NOMO-1 (cell line): ENCODE measurements around the gene MICOS13.
"Not testable (repeated sequence)": the region's sequence is repeated elsewhere in the genome, so short reads cannot be mapped to it uniquely, and the experiment has no call there.

Experiments used
- DNase-seq, 2 experiments: peaks; one replicate each; lab custom pipeline; 2025; ENCODE audit not compliant: unreplicated experiment in 2 of 2; lab: John Stamatoyannopoulos, UW

Gene MICOS13

GRCh38 chr19:5680437-5681368 lies at the start of gene MICOS13, which contains the start of gene HSD11B1L:
Gene MICOS13 (minus strand): TSS chr19:5680516. CDS start chr19:5680486, 30 bp downstream.
Gene HSD11B1L (plus strand): TSS chr19:5681027. CDS start chr19:5684833, 3,806 bp downstream.
- peak; percentile 98 to 99 for DNase-seq

DNA sequence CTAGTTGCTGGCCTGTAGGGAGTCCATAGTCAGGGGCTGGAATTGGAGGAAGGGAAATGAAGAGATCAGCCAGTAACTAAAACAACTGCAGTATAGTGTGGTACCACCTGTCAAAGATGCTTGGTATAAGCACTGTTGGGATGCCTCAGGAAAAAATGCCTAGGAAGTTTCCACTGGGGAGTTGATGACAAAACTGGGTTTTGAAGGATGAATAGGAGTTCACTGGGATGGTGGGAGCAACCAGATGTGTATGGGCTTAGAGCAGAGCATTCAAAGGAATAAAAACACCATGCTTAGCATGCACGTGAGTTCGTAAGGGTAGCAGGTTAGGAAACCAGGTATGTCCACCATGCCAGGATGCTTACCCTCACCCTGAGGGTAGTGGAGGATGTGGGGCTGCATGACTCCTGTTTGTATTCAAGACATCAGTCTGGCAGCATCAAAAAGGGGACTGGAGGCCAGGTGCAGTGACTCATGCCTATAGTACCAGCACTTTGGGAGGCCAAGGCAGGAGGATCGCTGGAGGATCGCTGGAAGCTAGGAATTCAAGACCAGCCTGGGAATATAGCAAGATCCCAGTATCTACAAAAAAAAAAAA lies 47.2 kb upstream of the MICOS13 start:
- DNase-seq, result no peak

GRCh38 chr19:5719961-5720790 lies 39.9 kb upstream of the MICOS13 start, which contains the start of the genes CATSPERD and LONP1:
Gene CATSPERD (plus strand): TSS chr19:5720637. CDS start chr19:5720738, 101 bp downstream.
Gene LONP1 (minus strand): TSS chr19:5720146. CDS start chr19:5720132, 14 bp downstream.
- peak; percentile 97 to 98 for DNase-seq

- peak in 1 of 2 experiments; percentile 7 for DNase-seq
Observed at GRCh38 chr19:5719274-5719960, 39.1 kb upstream of the MICOS13 start.

DNA sequence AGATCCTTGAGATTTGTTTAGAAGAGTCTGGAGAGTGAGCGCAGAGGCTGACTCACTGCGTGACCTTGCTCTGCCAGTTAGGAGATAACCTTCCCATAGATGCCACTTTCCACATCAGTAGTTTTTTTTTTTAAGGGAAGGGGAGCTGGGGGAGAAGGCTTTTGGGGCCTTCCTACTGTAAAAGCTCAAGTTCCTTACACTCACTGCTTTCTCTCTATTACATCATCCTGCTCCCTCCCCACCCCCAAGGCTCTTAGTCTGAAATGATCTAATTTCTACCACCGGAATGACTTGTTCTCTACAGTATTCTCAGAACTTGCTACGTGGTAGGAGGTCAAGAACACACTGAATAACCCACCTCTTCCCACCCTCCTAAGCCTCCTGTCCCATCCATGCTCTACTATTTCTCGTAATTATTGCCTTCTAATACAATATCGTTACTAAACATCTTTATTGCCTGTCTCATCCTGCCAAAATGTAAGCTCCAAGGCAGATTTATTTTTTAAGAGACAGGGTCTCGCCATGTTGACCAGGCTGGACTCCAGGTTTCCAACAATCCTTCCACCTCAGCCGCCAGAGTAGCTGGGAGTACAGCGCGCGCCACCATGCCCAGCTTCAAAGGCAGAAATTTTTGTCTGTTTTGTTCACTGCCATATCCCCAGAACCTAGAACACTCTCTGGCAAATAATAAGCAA lies 38.4 kb upstream of the MICOS13 start:
- DNase-seq, result peak; percentile 68 to 85

- no peak for DNase-seq
Observed at GRCh38 chr19:5718037-5718578, 37.8 kb upstream of the MICOS13 start.

DNA sequence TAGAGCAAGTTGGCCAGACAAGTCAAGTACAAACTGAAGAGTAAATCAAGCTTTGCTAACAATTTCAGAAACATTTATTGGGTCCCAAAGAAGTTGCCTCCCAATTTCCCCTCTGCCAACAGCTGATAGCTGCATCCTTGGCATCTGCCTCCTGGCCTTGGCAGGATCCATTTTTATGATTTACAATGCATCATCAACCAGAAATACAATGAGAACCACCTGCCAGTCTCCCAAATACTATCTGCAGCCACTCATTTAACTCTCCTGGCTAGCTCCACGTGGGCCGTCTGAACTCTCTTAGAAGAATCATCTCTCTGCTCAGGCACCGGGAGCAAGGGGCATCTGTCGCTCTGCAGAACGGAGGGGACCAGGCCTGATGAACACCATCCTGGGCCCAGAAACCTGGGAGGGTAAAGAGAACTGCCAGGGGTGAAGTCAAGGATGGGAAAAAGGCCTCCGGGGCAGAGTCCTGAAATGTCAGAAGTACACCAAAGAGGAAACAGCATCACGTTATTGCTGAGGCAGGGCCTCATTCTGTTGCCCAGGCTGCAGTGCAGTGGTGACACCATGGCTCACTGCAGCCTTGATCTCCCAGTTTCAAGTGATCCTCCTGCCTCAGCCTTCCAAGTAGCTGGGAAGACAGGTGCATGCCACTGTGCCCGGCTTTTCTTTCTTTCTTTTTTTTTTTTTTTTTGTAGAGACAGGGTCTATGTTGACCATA lies 37.1 kb upstream of the MICOS13 start:
- no peak for DNase-seq

DNA sequence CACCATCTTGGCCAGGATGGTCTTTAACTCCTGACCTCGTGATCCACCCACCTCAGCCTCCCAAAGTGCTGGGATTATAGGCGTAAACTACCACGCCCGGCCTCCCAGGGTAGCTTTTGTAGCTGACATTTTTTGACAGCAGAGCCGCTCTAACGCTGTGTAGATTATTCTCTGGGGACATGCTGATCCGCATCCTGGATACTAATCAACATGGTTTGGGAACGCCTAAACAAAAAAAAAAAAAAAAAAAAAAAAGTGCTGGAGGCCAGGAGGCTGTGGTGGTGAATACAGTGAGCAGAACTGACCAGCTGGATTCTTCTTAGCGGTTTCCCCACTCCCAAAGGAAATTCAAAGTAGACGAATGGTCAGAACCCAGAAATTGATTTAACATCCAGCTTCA lies 34.5 kb upstream of the MICOS13 start:
- no peak for DNase-seq

DNA sequence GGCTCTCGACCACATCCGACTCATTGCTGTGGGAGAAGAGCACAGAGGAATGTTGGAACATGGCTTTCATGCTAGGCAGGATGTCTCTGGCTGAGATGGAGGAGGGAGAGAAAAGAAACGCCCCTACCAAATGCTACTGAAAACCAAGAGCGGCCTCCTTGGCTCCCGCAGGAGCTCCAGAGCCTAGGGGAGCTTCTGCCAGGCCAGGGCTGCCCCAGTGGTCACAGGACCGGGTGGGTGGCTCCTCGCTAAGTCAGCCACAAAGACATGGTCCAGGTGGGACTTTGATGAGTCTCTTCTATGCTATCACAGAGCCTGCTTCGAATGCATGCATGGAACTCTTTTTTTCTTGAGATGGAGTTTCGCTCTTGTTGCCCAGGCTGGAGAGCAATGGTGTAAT lies 32.9 kb upstream of the MICOS13 start:
- no peak for DNase-seq

DNA sequence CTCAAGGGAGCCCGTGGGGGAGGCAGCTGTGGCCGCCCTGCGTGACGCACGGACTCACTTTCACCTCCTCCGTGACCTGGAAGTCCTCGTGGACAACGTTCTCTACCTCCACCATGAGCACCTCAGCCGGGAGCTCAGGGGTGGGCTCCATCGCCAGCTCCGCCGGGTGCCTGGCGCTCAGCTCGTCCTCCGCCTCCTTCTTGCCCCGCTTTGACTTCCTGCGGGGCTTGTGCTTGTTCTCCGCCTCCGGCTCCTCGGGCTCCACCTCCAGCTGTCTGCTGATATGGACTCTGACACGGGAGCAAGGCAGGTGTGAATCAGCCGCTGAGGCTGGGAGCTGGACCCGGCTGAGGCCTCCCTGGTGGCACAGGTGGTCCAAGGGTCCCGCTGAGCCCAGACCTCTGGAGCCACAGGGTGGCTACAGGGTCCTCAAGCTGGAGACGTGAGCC lies 31.4 kb upstream of the MICOS13 start:
- no peak for DNase-seq

GRCh38 chr19:5711025-5711424 lies 30.7 kb upstream of the MICOS13 start:
- DNase-seq, result no peak

DNA sequence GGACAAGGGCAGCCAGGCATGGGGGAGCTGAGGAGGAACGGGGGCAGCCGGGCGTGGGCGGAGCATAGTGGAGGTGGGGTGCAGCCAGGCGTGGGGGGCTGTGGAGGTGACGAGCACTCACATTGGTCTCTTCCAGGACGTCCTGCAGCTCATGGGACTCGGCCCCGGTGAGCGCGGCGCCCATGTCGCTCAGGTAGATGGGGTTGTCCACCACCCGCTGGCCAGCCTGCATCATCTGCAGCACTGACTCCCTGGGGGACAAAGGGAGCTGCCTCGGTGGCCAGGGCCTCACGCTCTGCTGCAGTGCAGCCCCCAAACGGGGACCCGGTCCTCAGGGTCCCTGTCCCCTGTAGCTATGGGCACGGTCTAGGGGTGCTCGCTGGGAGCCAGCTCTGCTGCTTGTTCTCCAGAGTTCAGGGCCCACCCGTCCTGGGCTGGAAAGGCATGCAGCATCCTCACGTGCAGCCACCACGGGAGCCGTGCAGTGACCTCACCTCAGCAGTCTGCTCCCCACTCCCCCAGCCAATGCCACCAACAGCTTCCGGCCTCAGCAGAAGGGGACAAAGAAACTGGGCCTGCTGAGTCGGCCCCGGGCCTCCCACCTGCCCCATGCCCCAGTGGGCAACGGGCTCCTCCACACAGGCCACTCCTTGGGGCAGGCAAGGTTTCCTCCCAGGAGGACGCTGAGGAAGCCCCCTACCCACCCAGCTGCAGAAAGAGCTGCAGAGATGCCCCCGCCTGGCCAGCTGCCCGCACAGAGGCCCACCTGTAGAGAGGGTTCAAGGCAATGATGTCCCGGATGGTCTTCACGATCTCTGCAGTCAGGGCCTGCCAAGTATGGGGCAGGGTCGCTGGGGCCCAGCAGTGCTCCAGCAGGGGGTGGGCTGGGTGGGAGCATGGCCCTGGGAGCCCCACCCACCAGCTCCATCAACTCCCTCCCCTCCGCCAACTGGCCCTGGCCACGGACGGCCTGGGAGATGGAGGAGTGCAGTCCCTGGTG lies 27.6 kb upstream of the MICOS13 start:
- no peak for DNase-seq

DNA sequence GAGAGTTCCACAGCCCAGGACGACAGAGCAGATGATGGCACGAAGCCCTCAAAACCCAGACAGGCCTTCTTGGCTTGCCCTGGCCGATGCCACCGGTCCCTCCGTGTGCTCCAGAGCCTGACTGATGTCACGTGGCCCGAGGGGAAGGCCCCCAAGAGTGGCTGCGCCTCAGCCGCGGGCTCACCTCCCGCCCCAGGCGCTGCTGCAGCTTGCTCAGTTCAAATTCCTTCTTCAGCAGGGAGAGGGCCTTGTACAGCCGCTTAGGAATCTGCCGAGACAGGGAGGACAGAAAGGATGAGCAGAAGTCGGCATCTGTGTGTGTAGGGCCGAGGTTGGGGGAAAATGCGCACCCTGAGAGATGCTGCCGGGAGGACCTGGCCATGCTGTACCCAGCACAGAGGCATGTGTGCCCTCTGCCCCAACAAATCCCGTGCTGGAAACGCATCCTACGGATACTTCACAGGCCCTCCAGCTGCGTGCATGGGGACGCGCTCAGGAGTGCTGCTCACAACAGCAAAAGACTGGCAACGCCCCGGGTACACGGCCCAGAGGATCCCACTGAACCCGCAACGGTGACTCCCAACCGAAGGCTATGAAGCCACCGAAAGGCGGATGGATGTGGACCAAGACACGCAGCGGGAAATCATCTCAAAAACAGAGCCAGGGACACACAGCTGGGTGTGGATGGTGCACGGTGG lies 26.7 kb upstream of the MICOS13 start:
- no peak for DNase-seq

DNA sequence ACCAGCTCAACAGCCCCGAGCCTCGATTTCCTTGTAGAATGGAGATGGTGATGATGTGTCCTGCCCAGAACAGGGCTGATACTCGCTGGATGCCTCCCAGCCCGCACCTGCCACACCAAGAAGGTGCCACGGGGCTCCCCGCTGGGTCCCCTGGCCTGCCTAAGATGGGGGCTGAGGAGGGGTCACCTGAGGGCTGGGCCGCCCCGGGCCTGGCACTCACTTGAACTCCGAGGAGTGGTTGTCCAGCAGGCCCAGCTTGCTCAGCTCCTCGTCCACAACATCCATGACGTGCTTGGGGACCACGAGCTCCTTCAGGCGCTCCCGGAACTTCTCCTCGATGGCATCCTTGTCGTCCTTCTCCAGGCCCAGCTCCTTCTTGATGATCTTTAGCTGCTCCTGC lies 25.2 kb upstream of the MICOS13 start:
- DNase-seq, result no peak

DNA sequence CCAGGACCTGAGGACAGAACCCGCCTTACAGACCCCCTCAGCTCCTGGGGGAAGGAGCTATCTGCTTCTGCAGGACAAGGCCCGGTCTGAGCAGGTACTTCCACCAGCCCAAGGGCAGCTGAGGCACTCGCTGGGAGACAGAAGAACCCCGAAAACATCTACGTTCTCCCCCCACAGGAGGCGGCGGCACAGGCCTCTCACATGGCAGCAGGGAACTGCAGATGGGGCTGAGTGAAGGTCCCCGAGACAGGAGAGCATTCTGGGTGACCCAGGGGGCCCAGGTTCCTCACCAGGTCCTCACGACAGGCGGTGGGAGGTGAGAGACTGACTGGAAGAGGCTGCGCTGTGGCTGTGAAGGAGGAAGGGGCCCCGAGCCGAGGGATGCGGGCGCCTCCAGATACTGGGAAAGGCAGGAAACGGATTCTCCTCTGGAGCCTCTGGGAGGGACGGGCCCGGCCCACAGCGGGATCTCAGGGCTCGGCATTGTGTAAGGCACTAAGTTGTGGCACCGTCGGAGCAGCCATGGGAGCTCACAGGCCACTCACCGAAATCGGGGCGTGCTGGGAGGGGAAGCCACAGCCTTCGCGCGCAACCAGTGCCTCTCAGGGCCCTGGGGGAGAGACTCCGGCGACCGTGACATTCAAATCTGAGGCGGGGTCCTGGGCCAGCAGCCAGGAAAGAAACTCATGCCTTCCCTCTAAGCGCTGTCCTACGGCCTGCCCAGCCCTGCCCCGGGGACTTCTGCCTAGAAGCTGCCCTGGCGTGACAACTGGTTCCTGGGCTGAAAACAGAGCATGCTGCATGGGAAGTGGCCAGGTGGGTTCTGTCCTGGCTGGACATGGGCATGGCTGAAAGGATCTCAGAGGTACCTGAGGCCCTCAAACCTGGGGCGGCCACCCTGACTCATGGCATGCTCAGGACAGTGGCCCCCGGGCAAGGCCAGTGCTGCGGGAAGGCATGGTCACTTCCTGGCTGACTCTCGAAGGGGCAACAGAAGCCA lies 23.8 kb upstream of the MICOS13 start:
- DNase-seq, result no peak

- not testable (repeated sequence) for DNase-seq
Observed at GRCh38 chr19:5702053-5702410, 21.7 kb upstream of the MICOS13 start.
